Breast epithelium (tissue), 3 donors: ENCODE data around the gene HNRNPA3.

ENCODE experiments used
- POLR2AphosphoS5 ChIP-seq, 3 donors: sonication (generic); formaldehyde crosslinking; IDR thresholded peaks; one replicate each; pipeline ENCODE4 v1.6.1; 2017; ENCODE audit warnings: antibody characterized with exemption in 3 of 3
- TF ChIP-seq, protein P1 (sequence below), 3 donors: fragments of 450-650 bp; IDR thresholded peaks; one replicate each; pipeline ENCODE4 v1.5.1; 2016 to 2017; ENCODE audit warnings: antibody characterized with exemption in 3 of 3, mild to moderate bottlenecking in 3 of 3, moderate library complexity in 3 of 3

DNA sequence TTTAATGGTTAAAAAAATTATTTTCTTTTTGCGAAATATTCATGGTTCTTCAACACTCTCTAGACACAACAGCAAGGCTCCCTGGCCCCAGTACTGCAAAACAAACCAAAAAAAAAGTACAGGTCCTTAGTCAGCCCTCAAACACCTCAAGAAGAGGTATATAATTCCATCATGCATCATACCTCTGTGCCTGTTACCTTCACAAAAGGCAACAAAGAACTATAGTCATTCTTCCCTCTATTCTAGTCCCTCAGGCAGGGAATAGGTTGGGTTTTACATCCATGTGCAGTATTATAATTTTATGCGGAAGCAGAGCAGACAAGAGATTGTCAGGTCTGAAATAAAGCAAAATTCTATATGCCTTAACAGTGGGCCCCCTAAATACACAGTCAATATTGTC, 43.4 kb downstream of the HNRNPA3 start:
- TF ChIP-seq, protein P1, sequence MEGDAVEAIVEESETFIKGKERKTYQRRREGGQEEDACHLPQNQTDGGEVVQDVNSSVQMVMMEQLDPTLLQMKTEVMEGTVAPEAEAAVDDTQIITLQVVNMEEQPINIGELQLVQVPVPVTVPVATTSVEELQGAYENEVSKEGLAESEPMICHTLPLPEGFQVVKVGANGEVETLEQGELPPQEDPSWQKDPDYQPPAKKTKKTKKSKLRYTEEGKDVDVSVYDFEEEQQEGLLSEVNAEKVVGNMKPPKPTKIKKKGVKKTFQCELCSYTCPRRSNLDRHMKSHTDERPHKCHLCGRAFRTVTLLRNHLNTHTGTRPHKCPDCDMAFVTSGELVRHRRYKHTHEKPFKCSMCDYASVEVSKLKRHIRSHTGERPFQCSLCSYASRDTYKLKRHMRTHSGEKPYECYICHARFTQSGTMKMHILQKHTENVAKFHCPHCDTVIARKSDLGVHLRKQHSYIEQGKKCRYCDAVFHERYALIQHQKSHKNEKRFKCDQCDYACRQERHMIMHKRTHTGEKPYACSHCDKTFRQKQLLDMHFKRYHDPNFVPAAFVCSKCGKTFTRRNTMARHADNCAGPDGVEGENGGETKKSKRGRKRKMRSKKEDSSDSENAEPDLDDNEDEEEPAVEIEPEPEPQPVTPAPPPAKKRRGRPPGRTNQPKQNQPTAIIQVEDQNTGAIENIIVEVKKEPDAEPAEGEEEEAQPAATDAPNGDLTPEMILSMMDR (IDR thresholded peaks at IDR 0.05), result no peak
- TF ChIP-seq POLR2AphosphoS5 (IDR thresholded peaks at IDR 0.05), result no peak
